GM12878 (cell line): ENCODE data around the gene CACNA1E. TPM values are rescaled to one million over a fixed set of nuclear protein-coding genes. Genes with fewer than 3 reads are reported as not detected.

Source experiments
- ATAC-seq: fragments of 200-7000 bp; cut with Tn5 transposase; 3 replicates; pipeline ENCODE4 v1.9.1; 2020; ENCODE audit warnings: mild to moderate bottlenecking, moderate library complexity
- BruUV-seq: library from RNA; stranded (reverse); fragments of 400-500 nt; replicated peaks from 2 replicates; lab custom pipeline; 2021; lab: Mats Ljungman, UMichigan
- CTCF ChIA-PET: fragments of 300-600 bp; sonication (Branson Sonifier 250); formaldehyde crosslinking; extraction: SDS; loops from one replicate; lab custom pipeline; 2021; ENCODE audit warnings: inconsistent platforms; lab: Yijun Ruan, JAX
- POLR2A ChIA-PET: fragments of 350-600 bp; formaldehyde crosslinking; extraction: SDS; loops from one replicate; lab custom pipeline; 2021; ENCODE audit warnings: inconsistent platforms; lab: Charles Lee
- RAD21 ChIA-PET: fragments of 300-600 bp; sonication (Branson Sonifier 250); formaldehyde crosslinking; loops from one replicate; lab custom pipeline; 2023; ENCODE audit warnings: antibody characterized with exemption; ENCODE audit not compliant: unreplicated experiment; lab: Charles Lee
- SMC1A ChIA-PET: fragments of 300-600 bp; sonication (Branson Sonifier 250); formaldehyde crosslinking; loops from one replicate; lab custom pipeline; 2023; ENCODE audit not compliant: unreplicated experiment, uncharacterized antibody; lab: Charles Lee
- DNase-seq: peaks from one replicate; pipeline ENCODE4 v3.0.0-alpha.2; 2011; ENCODE audit warnings: low read depth, low spot score
- FAIRE-seq: peaks from 3 replicates; lab custom pipeline; 2011; peaks lifted over from hg19 to GRCh38; lab: Jason Lieb, UNC
- H2AFZ ChIP-seq: 2 replicates; pipeline ENCODE4 v1.6.0; 2011; ENCODE audit warnings: low read depth, low read length, control low read depth; ENCODE audit not compliant: control insufficient read depth
- H3K27ac ChIP-seq: 2 replicates; pipeline ENCODE4 v1.5.1; 2011; ENCODE audit warnings: control low read depth; ENCODE audit not compliant: control insufficient read depth, insufficient read depth
- H3K27me3 ChIP-seq, 2 experiments: replicated peaks in 1 of 2; 2 replicates each; pipeline versions ENCODE4 v1.6.0 to v1.6.1; 2011; ENCODE audit warnings: low read length in 1 of 2; ENCODE audit not compliant: control insufficient read depth in 2 of 2, insufficient read depth in 2 of 2
- H3K36me3 ChIP-seq, 2 experiments: 2 replicates each; pipeline ENCODE4 v1.5.1; 2011; ENCODE audit warnings: low read length in 1 of 2; ENCODE audit not compliant: control insufficient read depth in 2 of 2, insufficient read depth in 2 of 2
- H3K4me1 ChIP-seq: 2 replicates; pipeline ENCODE4 v1.6.1; 2011; ENCODE audit warnings: mild to moderate bottlenecking, low read length, moderate library complexity, mixed read lengths; ENCODE audit not compliant: control insufficient read depth, insufficient read depth
- H3K4me2 ChIP-seq: 2 replicates; pipeline ENCODE4 v1.6.0; 2011; ENCODE audit warnings: control low read depth; ENCODE audit not compliant: control insufficient read depth, insufficient read depth
- H3K4me3 ChIP-seq: fragments of 200-600 bp; sonication (generic); 2 replicates; pipeline ENCODE4 v1.5.1; 2016
- H3K79me2 ChIP-seq: 2 replicates; pipeline ENCODE4 v1.6.0; 2011; ENCODE audit warnings: low read length; ENCODE audit not compliant: control insufficient read depth, insufficient read depth
- H3K9ac ChIP-seq: 2 replicates; pipeline ENCODE4 v1.8.0; 2011; ENCODE audit warnings: low read length, control low read depth, mixed read lengths; ENCODE audit not compliant: control insufficient read depth, insufficient read depth
- H3K9me3 ChIP-seq: replicated peaks from 3 replicates; pipeline ENCODE4 v1.5.1; 2011; ENCODE audit warnings: mild to moderate bottlenecking, low read length; ENCODE audit not compliant: control insufficient read depth, insufficient read depth
- H4K20me1 ChIP-seq: 2 replicates; pipeline ENCODE4 v1.6.0; 2011; ENCODE audit not compliant: control insufficient read depth, insufficient read depth
- RAD21 ChIP-seq: IDR thresholded peaks from 2 replicates; pipeline ENCODE4 v1.6.1; 2011; ENCODE audit warnings: mild to moderate bottlenecking, low read depth, low read length, moderate library complexity; ENCODE audit not compliant: insufficient read depth
- SMC3 ChIP-seq: IDR thresholded peaks from 2 replicates; pipeline ENCODE4 v1.6.1; 2011; ENCODE audit warnings: low read length, improper control_type of control experiment, borderline replicate concordance
- WGBS: methylation state at CpG from one replicate; pipeline ENCODE4 v1.1.6; 2016; ENCODE audit warnings: low lambda C conversion rate; ENCODE audit not compliant: insufficient replicate concordance, insufficient coverage; ENCODE audit errors: missing lambda C conversion rate; 5-methylcytosine and 5-hydroxymethylcytosine counted together
- in situ Hi-C: fragments of 300-500 bp; cut with MboI; formaldehyde crosslinking; loops from 9 replicates; pipeline ENCODE4 v1.14.3; 2018; ENCODE audit warnings: mixed read lengths
- intact Hi-C: fragments of 100-400 bp; cut with micrococcal nuclease; formaldehyde crosslinking; loops from one replicate; pipeline ENCODE4 v1.14.2; 2022; ENCODE audit not compliant: unreplicated experiment
- polyA plus RNA-seq, 11 experiments: library from polyadenylated mRNA; depleted of rRNA in 4 of 11; unstranded in 6 of 11; stranded (reverse) in 5 of 11; fragments of >200 nt; fragmentation: Nextera tagmentation in 4 of 11; fragmentation: Illumina TruSeq in 1 of 11; extraction: Ambion mirVana in 4 of 11; extraction: Trizol in 1 of 11; gene quantifications; 1 replicate in 1 of 11; 2 replicates in 10 of 11; pipeline versions ENCODE4 v1.2.1 to v1.2.3, GENCODE V29; 2011 to 2016; ENCODE audit warnings: inconsistent platforms in 2 of 11, missing spikeins in 2 of 11, low read depth in 1 of 11
- total RNA-seq, 4 experiments: library from RNA; depleted of rRNA in 3 of 4; stranded (reverse); fragments of >200 nt in 3 of 4; fragmentation: Illumina TruSeq in 1 of 4; extraction: Trizol in 1 of 4; gene quantifications; 2 replicates each; pipeline versions ENCODE4 v1.2.1 to v1.2.3, GENCODE V29; 2013 to 2021
- TF ChIP-seq, protein P1 (sequence below), 3 experiments: IDR thresholded peaks in 2 of 3; conservative IDR thresholded peaks in 1 of 3; 2 replicates each; pipeline ENCODE4 v1.5.1; 2011; ENCODE audit warnings: low read depth in 3 of 3, low read length in 3 of 3, mild to moderate bottlenecking in 3 of 3, control low read depth in 2 of 3, moderate library complexity in 2 of 3, inconsistent platforms in 1 of 3, mixed read lengths in 1 of 3; ENCODE audit not compliant: control insufficient read depth in 2 of 3, insufficient read depth in 1 of 3; ENCODE audit errors: extremely low read depth in 1 of 3
- TF ChIP-seq, protein P2 (sequence below): fragments of 450-650 bp; IDR thresholded peaks from 2 replicates; pipeline ENCODE4 v1.6.1; 2017; ENCODE audit warnings: mild to moderate bottlenecking, moderate library complexity

Gene CACNA1E
- total and polyA plus RNA-seq, 10 of the 15 experiments (the other 5 are each of a cell fraction or from before 2014, with no cell fraction given), result 0.57 to 22.0 (median 8.5) TPM

DNA sequence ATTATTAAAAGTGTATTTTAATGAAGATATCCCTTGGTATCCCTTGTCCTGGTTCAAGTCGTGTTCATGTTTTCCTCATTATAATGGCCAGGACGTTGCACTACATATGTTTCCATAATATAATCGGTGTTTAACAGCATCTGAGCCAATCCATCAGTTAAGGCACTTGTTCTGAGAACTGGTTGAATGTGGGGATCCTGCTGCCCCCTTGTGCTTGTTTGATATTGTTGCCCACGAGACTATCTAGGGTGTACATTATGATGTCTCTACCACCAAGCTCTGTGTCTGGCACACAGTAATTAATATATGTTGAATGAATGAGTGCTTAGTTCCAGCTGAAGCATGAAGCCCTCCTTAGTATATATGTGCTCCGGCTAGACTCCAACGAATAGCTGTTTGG, 193.0 kb downstream of the CACNA1E start:
- Histone ChIP-seq H2AFZ (no peak overlapping the region), H3K36me3 (no peaks in the 10 kb centered on the region), H3K9ac (no peak overlapping the region), H3K27ac (no peak overlapping the region), H3K27me3 (no peaks in the 10 kb centered on the region), H3K4me3 (no peak overlapping the region), H3K4me2 (no peak overlapping the region), H3K79me2 (no peaks in the 10 kb centered on the region), H4K20me1 (no peaks in the 10 kb centered on the region), H3K9me3 (no peaks in the 10 kb centered on the region; the same call in 2 of the 3 replicates), H3K4me1 (no peaks in the 10 kb centered on the region)
- TF ChIP-seq SMC3 (peak; percentile 77), RAD21 (peak; percentile 71)
- TF ChIP-seq, protein P1, sequence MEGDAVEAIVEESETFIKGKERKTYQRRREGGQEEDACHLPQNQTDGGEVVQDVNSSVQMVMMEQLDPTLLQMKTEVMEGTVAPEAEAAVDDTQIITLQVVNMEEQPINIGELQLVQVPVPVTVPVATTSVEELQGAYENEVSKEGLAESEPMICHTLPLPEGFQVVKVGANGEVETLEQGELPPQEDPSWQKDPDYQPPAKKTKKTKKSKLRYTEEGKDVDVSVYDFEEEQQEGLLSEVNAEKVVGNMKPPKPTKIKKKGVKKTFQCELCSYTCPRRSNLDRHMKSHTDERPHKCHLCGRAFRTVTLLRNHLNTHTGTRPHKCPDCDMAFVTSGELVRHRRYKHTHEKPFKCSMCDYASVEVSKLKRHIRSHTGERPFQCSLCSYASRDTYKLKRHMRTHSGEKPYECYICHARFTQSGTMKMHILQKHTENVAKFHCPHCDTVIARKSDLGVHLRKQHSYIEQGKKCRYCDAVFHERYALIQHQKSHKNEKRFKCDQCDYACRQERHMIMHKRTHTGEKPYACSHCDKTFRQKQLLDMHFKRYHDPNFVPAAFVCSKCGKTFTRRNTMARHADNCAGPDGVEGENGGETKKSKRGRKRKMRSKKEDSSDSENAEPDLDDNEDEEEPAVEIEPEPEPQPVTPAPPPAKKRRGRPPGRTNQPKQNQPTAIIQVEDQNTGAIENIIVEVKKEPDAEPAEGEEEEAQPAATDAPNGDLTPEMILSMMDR (IDR thresholded peaks at IDR 0.05 in 2 of 3, conservative IDR thresholded peaks at IDR 0.05 in 1 of 3; ENCODE audit: control insufficient read depth in 2 of 3, extremely low read depth in 1 of 3, insufficient read depth in 1 of 3, low read depth in 3 of 3, low read length in 3 of 3), result peak; percentile 60 to 66 (median 60); a peak in 4 of 6 replicates
- TF ChIP-seq, protein P2, sequence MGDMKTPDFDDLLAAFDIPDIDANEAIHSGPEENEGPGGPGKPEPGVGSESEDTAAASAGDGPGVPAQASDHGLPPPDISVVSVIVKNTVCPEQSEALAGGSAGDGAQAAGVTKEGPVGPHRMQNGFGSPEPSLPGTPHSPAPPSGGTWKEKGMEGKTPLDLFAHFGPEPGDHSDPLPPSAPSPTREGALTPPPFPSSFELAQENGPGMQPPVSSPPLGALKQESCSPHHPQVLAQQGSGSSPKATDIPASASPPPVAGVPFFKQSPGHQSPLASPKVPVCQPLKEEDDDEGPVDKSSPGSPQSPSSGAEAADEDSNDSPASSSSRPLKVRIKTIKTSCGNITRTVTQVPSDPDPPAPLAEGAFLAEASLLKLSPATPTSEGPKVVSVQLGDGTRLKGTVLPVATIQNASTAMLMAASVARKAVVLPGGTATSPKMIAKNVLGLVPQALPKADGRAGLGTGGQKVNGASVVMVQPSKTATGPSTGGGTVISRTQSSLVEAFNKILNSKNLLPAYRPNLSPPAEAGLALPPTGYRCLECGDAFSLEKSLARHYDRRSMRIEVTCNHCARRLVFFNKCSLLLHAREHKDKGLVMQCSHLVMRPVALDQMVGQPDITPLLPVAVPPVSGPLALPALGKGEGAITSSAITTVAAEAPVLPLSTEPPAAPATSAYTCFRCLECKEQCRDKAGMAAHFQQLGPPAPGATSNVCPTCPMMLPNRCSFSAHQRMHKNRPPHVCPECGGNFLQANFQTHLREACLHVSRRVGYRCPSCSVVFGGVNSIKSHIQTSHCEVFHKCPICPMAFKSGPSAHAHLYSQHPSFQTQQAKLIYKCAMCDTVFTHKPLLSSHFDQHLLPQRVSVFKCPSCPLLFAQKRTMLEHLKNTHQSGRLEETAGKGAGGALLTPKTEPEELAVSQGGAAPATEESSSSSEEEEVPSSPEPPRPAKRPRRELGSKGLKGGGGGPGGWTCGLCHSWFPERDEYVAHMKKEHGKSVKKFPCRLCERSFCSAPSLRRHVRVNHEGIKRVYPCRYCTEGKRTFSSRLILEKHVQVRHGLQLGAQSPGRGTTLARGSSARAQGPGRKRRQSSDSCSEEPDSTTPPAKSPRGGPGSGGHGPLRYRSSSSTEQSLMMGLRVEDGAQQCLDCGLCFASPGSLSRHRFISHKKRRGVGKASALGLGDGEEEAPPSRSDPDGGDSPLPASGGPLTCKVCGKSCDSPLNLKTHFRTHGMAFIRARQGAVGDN, result no peak
- CTCF ChIA-PET, result interaction anchor here (0.6 to 6.8 kb wide), 22 partner anchors 9 to 801 kb away, joined by 3 to 175 read pairs (median 4); partner anchors contain the start of gene CACNA1E
- BruUV-seq, result no TSS peak
- DNase-seq, result peak; percentile 11
- RAD21 ChIA-PET, result interaction anchor here (0.6 to 4.8 kb wide), 13 partner anchors 10 to 405 kb away, joined by 3 to 49 read pairs (median 4); partner anchors contain the start of gene CACNA1E
- peak; percentile 91 for ATAC-seq
- in situ Hi-C loops (loop anchor here (5.0 kb wide), 1 partner anchor 199 kb away; no protein-coding TSS in a partner anchor), intact Hi-C loops (loop anchor here (1.0 to 5.0 kb wide), 2 partner anchors 197 to 261 kb away; no protein-coding TSS in a partner anchor)
- WGBS, result 16% methylated on average over 6 of the region's 6 CpGs
- SMC1A ChIA-PET, result interaction anchor here (0.7 to 8.6 kb wide), 14 partner anchors 12 to 378 kb away, joined by 3 to 91 read pairs (median 3); partner anchors contain the start of gene CACNA1E
- FAIRE-seq, result peak; percentile 84
- POLR2A ChIA-PET, result no interaction called here
